Measurements from ENCODE around the gene RGS7BP.

RGS7BP gene

DNA sequence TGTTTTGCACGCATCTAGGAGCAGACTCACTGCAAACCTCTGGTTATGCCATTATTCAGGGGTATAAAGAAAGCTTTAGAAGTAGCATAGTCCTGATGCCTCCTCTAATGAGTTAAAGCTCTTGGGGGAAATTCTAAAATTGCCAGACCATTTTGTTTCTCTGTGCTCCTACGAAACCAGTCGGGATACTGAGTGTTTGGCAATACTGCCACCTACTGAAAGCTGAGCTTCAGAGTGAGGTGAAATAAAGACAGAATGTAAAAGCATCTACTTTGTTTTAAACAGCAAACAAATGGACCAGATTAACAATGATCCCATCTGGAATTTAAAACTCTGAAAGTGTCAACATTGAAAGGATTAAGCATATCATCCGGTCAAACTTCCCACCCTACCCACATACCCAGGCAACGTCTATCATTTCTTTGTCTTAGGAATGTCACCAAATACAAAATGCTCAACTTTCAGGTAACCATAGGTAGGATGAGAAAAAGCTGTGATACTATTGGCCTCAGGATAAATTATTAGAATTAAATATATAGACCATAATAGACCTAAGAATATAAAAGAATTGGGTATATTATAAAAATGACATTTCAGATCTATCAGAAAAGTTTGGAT, 106.6 kb downstream of the RGS7BP start:
- H3K36me3 ChIP-seq (ENCODE audit: low read length), result no peaks in the 10 kb centered on the region
- H3K9ac ChIP-seq (ENCODE audit: low read length), result no peak overlapping the region
- no peak overlapping the region for H3K4me3 ChIP-seq (ENCODE audit: insufficient read depth, low read length, poor library complexity, severe bottlenecking)
- H3K9me2 ChIP-seq (replicated peaks; ENCODE audit: insufficient read depth, low read length), result no peaks in the 10 kb centered on the region
- H3K27me3 ChIP-seq (ENCODE audit: low read length), result no peaks in the 10 kb centered on the region
- TF ChIP-seq EZH2phosphoT487 (conservative IDR thresholded peaks at IDR 0.05; ENCODE audit: low read length), result no peak
- TF ChIP-seq, protein P1, sequence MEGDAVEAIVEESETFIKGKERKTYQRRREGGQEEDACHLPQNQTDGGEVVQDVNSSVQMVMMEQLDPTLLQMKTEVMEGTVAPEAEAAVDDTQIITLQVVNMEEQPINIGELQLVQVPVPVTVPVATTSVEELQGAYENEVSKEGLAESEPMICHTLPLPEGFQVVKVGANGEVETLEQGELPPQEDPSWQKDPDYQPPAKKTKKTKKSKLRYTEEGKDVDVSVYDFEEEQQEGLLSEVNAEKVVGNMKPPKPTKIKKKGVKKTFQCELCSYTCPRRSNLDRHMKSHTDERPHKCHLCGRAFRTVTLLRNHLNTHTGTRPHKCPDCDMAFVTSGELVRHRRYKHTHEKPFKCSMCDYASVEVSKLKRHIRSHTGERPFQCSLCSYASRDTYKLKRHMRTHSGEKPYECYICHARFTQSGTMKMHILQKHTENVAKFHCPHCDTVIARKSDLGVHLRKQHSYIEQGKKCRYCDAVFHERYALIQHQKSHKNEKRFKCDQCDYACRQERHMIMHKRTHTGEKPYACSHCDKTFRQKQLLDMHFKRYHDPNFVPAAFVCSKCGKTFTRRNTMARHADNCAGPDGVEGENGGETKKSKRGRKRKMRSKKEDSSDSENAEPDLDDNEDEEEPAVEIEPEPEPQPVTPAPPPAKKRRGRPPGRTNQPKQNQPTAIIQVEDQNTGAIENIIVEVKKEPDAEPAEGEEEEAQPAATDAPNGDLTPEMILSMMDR (IDR thresholded peaks at IDR 0.05; ENCODE audit: insufficient read depth, low read length, poor library complexity, severe bottlenecking), result peak; percentile 75
- H3K79me2 ChIP-seq (ENCODE audit: insufficient read depth, low read length), result no peaks in the 10 kb centered on the region
- H3K27ac ChIP-seq (ENCODE audit: low read depth, low read length), result no peak overlapping the region
- no peak overlapping the region for H3K4me2 ChIP-seq (ENCODE audit: low read depth, low read length, poor library complexity, severe bottlenecking)
- H4K20me1 ChIP-seq (ENCODE audit: low read depth, low read length), result no peaks in the 10 kb centered on the region; the same call in 1 of the 2 replicates
- no peaks in the 10 kb centered on the region for H3K9me3 ChIP-seq (ENCODE audit: insufficient read depth, low read length)
- no peak overlapping the region for H2AFZ ChIP-seq (ENCODE audit: low read depth, low read length, severe bottlenecking)
- H3F3A ChIP-seq (ENCODE audit: insufficient read depth), result no peaks in the 10 kb centered on the region

DNA sequence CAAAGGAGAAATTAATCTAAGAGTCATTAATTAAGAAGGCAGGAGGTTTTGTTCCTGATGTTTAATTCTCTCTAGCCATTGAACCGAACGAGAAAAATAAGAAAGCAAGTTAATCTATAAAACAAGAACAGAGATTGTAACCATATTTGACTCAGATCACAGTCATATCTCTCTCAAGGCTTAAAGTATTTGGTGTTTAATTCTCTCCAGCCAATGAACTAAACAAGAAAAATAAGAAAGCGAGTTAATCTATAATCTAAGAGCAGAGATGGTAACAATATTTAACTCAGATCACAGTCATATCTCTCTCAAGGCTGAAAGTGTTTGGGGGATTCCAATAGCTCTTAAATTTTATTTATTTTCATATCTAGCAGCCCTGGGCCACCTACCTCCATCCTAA, 110.1 kb downstream of the RGS7BP start:
- TF ChIP-seq, protein P1 (IDR thresholded peaks at IDR 0.05; ENCODE audit: insufficient read depth, low read length, poor library complexity, severe bottlenecking), result no peak
- no peak for TF ChIP-seq EZH2phosphoT487 (conservative IDR thresholded peaks at IDR 0.05; ENCODE audit: low read length)
- Histone ChIP-seq H3K9me3 (ENCODE audit: insufficient read depth, low read length) (no peaks in the 10 kb centered on the region), H3K9ac (ENCODE audit: low read length) (no peak overlapping the region), H3K4me2 (ENCODE audit: low read depth, low read length, poor library complexity, severe bottlenecking) (no peak overlapping the region), H3K9me2 (replicated peaks; ENCODE audit: insufficient read depth, low read length) (no peaks in the 10 kb centered on the region), H3K4me3 (ENCODE audit: insufficient read depth, low read length, poor library complexity, severe bottlenecking) (no peak overlapping the region), H3K27me3 (ENCODE audit: low read length) (no peaks in the 10 kb centered on the region), H4K20me1 (ENCODE audit: low read depth, low read length) (no peaks in the 10 kb centered on the region; the same call in 1 of the 2 replicates), H3K79me2 (ENCODE audit: insufficient read depth, low read length) (no peaks in the 10 kb centered on the region), H3F3A (ENCODE audit: insufficient read depth) (no peaks in the 10 kb centered on the region), H2AFZ (ENCODE audit: low read depth, low read length, severe bottlenecking) (no peak overlapping the region), H3K36me3 (ENCODE audit: low read length) (no peaks in the 10 kb centered on the region), H3K27ac (ENCODE audit: low read depth, low read length) (no peak overlapping the region)

DNA sequence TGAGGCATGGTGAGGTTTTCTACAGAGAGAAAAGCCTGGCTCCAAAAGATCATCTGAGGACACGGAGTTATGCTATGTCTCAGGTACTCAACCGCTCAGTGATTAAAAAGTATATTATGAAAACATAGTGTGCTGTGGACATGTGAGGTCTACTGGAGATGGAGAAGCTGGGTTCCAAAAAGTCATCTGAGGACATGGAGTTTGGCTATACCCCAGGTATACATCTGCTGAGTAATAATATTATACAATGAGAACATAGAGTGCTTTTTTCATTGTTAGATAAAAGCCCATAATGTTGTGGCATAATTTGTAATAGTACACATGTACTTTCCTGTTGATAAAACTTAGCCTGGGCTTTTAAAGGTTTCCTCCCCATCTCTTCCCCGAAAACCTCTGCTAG, 113.8 kb downstream of the RGS7BP start:
- H3K36me3 ChIP-seq (ENCODE audit: low read length), result no peaks in the 10 kb centered on the region
- no peaks in the 10 kb centered on the region for H3K9me3 ChIP-seq (ENCODE audit: insufficient read depth, low read length)
- no peak overlapping the region for H3K4me2 ChIP-seq (ENCODE audit: low read depth, low read length, poor library complexity, severe bottlenecking)
- no peaks in the 10 kb centered on the region for H3K9me2 ChIP-seq (replicated peaks; ENCODE audit: insufficient read depth, low read length)
- H3F3A ChIP-seq (ENCODE audit: insufficient read depth), result no peaks in the 10 kb centered on the region
- TF ChIP-seq, protein P1 (IDR thresholded peaks at IDR 0.05; ENCODE audit: insufficient read depth, low read length, poor library complexity, severe bottlenecking), result no peak
- no peak for TF ChIP-seq EZH2phosphoT487 (conservative IDR thresholded peaks at IDR 0.05; ENCODE audit: low read length)
- H3K9ac ChIP-seq (ENCODE audit: low read length), result no peak overlapping the region
- no peaks in the 10 kb centered on the region for H3K27me3 ChIP-seq (ENCODE audit: low read length)
- H2AFZ ChIP-seq (ENCODE audit: low read depth, low read length, severe bottlenecking), result no peak overlapping the region
- H3K79me2 ChIP-seq (ENCODE audit: insufficient read depth, low read length), result no peaks in the 10 kb centered on the region
- H3K27ac ChIP-seq (ENCODE audit: low read depth, low read length), result no peak overlapping the region
- no peaks in the 10 kb centered on the region for H4K20me1 ChIP-seq (ENCODE audit: low read depth, low read length)
- no peak overlapping the region for H3K4me3 ChIP-seq (ENCODE audit: insufficient read depth, low read length, poor library complexity, severe bottlenecking)
